Caco-2 (cell line): Measurements from ENCODE around the gene GPRIN3. TPM values are rescaled to one million over a fixed set of nuclear protein-coding genes. Genes with fewer than 3 reads are reported as not detected.

Experiments used
- BruUV-seq: library from RNA; stranded (reverse); fragments of 400-500 nt; replicated peaks from 2 replicates; lab custom pipeline; 2021; lab: Mats Ljungman, UMichigan
- CTCF ChIA-PET: fragments of 300-600 bp; sonication (Branson Sonifier 250); formaldehyde crosslinking; loops from one replicate; lab custom pipeline; 2022; ENCODE audit warnings: antibody characterized with exemption; lab: Charles Lee
- POLR2A ChIA-PET: fragments of 300-600 bp; sonication (Branson Sonifier 250); formaldehyde crosslinking; loops from one replicate; lab custom pipeline; 2022; ENCODE audit warnings: antibody characterized with exemption; lab: Charles Lee
- DNase-seq, 2 experiments: peaks; one replicate each; pipeline versions ENCODE4 v3.0.0 to v3.0.0-alpha.2; 2020 to 2022
- H3K27me3 ChIP-seq: replicated peaks from 2 replicates; pipeline ENCODE4 v1.6.0; 2011; ENCODE audit warnings: low read length; ENCODE audit not compliant: control insufficient read depth, insufficient read depth
- H3K36me3 ChIP-seq: 2 replicates; pipeline ENCODE4 v1.5.1; 2011; ENCODE audit warnings: low read length; ENCODE audit not compliant: control insufficient read depth, insufficient read depth
- H3K4me1 ChIP-seq: fragments of 250-450 bp; sonication (Bioruptor Pico); 2 replicates; pipeline ENCODE4 v1.5.1; 2020; ENCODE audit warnings: mild to moderate bottlenecking
- H3K4me3 ChIP-seq: 2 replicates; pipeline ENCODE4 v1.5.1; 2011; ENCODE audit warnings: low read depth, mild to moderate bottlenecking, control low read depth, low read length
- H3K9me3 ChIP-seq: fragments of 250-450 bp; sonication (Bioruptor Pico); 2 replicates; pipeline ENCODE4 v1.5.1; 2020; ENCODE audit warnings: mild to moderate bottlenecking, moderate library complexity
- H3K27ac Mint-ChIP-seq: one replicate; pipeline ENCODE4 v1.8.0; 2022; ENCODE audit warnings: mixed read lengths; ENCODE audit not compliant: unreplicated experiment
- H3K27me3 Mint-ChIP-seq: one replicate; pipeline ENCODE4 v1.8.0; 2022; ENCODE audit warnings: mixed read lengths; ENCODE audit not compliant: insufficient read depth, unreplicated experiment
- H3K36me3 Mint-ChIP-seq: one replicate; pipeline ENCODE4 v1.8.0; 2022; ENCODE audit warnings: mild to moderate bottlenecking, mixed read lengths; ENCODE audit not compliant: insufficient read depth, unreplicated experiment
- H3K4me1 Mint-ChIP-seq: one replicate; pipeline ENCODE4 v1.8.0; 2022; ENCODE audit warnings: low read depth, mixed read lengths; ENCODE audit not compliant: unreplicated experiment
- H3K4me3 Mint-ChIP-seq: one replicate; pipeline ENCODE4 v1.8.0; 2022; ENCODE audit warnings: mild to moderate bottlenecking, moderate library complexity, mixed read lengths; ENCODE audit not compliant: unreplicated experiment
- H3K9me3 Mint-ChIP-seq: one replicate; pipeline ENCODE4 v1.8.0; 2022; ENCODE audit warnings: mixed read lengths; ENCODE audit not compliant: unreplicated experiment
- intact Hi-C: fragments of 100-400 bp; cut with micrococcal nuclease; formaldehyde crosslinking; loops from one replicate; pipeline ENCODE4 v1.10.0; 2022; ENCODE audit not compliant: unreplicated experiment
- total RNA-seq: library from RNA; stranded (reverse); gene quantifications from 2 replicates; pipeline ENCODE4 v1.2.3, GENCODE V29; 2022
- TF ChIP-seq, protein P1 (sequence below), 2 experiments: fragments of 200-600 bp in 1 of 2; IDR thresholded peaks; 1 replicate in 1 of 2; 2 replicates in 1 of 2; pipeline versions ENCODE4 v1.5.1 to v1.8.0; 2011 to 2022; ENCODE audit warnings: antibody characterized with exemption in 1 of 2, control low read depth in 1 of 2, inconsistent platforms in 1 of 2, low read depth in 1 of 2, low read length in 1 of 2, mild to moderate bottlenecking in 1 of 2, moderate library complexity in 1 of 2; ENCODE audit not compliant: insufficient read depth in 1 of 2, severe bottlenecking in 1 of 2, unreplicated experiment in 1 of 2

Gene GPRIN3
- total RNA-seq, 1 experiment from 2014 or later: 0.02 TPM

- H3K4me3 ChIP-seq: no peak overlapping the region
- H3K27me3 ChIP-seq: no peaks in the 10 kb centered on the region
- Mint-ChIP-seq H3K9me3 (peaks cover 12% of the 10 kb centered on the region), H3K27ac (no peak overlapping the region), H3K36me3 (no peaks in the 10 kb centered on the region), H3K4me1 (no peaks in the 10 kb centered on the region), H3K27me3 (peaks cover 7% of the 10 kb centered on the region), H3K4me3 (no peak overlapping the region)
- DNase-seq: no peak
- BruUV-seq: no TSS peak
- H3K9me3 ChIP-seq: no peaks in the 10 kb centered on the region
- TF ChIP-seq, protein P1, sequence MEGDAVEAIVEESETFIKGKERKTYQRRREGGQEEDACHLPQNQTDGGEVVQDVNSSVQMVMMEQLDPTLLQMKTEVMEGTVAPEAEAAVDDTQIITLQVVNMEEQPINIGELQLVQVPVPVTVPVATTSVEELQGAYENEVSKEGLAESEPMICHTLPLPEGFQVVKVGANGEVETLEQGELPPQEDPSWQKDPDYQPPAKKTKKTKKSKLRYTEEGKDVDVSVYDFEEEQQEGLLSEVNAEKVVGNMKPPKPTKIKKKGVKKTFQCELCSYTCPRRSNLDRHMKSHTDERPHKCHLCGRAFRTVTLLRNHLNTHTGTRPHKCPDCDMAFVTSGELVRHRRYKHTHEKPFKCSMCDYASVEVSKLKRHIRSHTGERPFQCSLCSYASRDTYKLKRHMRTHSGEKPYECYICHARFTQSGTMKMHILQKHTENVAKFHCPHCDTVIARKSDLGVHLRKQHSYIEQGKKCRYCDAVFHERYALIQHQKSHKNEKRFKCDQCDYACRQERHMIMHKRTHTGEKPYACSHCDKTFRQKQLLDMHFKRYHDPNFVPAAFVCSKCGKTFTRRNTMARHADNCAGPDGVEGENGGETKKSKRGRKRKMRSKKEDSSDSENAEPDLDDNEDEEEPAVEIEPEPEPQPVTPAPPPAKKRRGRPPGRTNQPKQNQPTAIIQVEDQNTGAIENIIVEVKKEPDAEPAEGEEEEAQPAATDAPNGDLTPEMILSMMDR (IDR thresholded peaks at IDR 0.05; ENCODE audit: insufficient read depth in 1 of 2, low read depth in 1 of 2, low read length in 1 of 2, severe bottlenecking in 1 of 2, unreplicated experiment in 1 of 2): no peak
- H3K4me1 ChIP-seq: no peaks in the 10 kb centered on the region
- intact Hi-C loops: loop anchor here (10.0 kb wide), 1 partner anchor 181 kb away; no protein-coding TSS in a partner anchor
- ChIA-PET POLR2A (no interaction called here), CTCF (no interaction called here)
- no peaks in the 10 kb centered on the region for H3K36me3 ChIP-seq
These were observed 53.7 kb downstream of the GPRIN3 start for GRCh38 chr4:89253935-89254334.

DNA sequence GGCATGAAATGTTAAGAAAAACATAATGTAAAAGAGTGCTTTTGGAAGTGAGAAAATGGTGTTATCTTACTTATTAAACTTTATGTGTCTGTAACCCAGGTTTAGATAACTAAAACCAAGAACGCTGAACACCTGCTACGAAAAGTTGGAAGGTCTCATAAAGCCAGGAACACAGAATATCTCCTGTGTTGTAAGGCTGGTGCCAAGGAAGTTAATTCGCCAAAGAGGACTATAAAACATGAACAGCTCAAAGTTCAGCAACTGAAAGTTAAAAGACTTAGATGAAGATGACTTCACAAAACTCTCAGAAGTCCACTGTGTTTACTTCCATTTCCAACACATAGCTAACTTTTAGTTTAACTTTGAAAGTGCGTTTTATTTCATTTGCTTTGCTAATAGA lies 54.3 kb downstream of the GPRIN3 start:
- Histone ChIP-seq H3K4me3 (no peak overlapping the region), H3K4me1 (no peaks in the 10 kb centered on the region), H3K27me3 (no peaks in the 10 kb centered on the region), H3K9me3 (no peaks in the 10 kb centered on the region), H3K36me3 (no peaks in the 10 kb centered on the region)
- BruUV-seq: no TSS peak
- Mint-ChIP-seq H3K4me1 (no peaks in the 10 kb centered on the region), H3K27me3 (peaks cover 7% of the 10 kb centered on the region), H3K9me3 (peaks cover 12% of the 10 kb centered on the region), H3K4me3 (no peak overlapping the region), H3K36me3 (no peaks in the 10 kb centered on the region), H3K27ac (no peak overlapping the region)
- CTCF ChIA-PET: no interaction called here
- no peak for DNase-seq
- intact Hi-C loops: loop anchor here (10.0 kb wide), 1 partner anchor 181 kb away; no protein-coding TSS in a partner anchor
- POLR2A ChIA-PET: no interaction called here
- TF ChIP-seq, protein P1 (IDR thresholded peaks at IDR 0.05; ENCODE audit: insufficient read depth in 1 of 2, low read depth in 1 of 2, low read length in 1 of 2, severe bottlenecking in 1 of 2, unreplicated experiment in 1 of 2): no peak

GRCh38 chr4:89251396-89251795 lies 56.2 kb downstream of the GPRIN3 start:
- DNase-seq: no peak
- Histone ChIP-seq H3K4me1 (no peaks in the 10 kb centered on the region), H3K36me3 (no peaks in the 10 kb centered on the region), H3K27me3 (no peaks in the 10 kb centered on the region), H3K4me3 (no peak overlapping the region), H3K9me3 (no peaks in the 10 kb centered on the region)
- ChIA-PET CTCF (no interaction called here), POLR2A (no interaction called here)
- intact Hi-C loops: loop anchor here (10.0 kb wide), 1 partner anchor 183 kb away; no protein-coding TSS in a partner anchor
- H3K4me3 Mint-ChIP-seq: no peak overlapping the region
- H3K27ac Mint-ChIP-seq: no peak overlapping the region
- BruUV-seq: no TSS peak
- TF ChIP-seq, protein P1 (IDR thresholded peaks at IDR 0.05; ENCODE audit: insufficient read depth in 1 of 2, low read depth in 1 of 2, low read length in 1 of 2, severe bottlenecking in 1 of 2, unreplicated experiment in 1 of 2): no peak
- H3K4me1 Mint-ChIP-seq: no peaks in the 10 kb centered on the region
- H3K36me3 Mint-ChIP-seq: no peaks in the 10 kb centered on the region
- peaks cover 12% of the 10 kb centered on the region for H3K9me3 Mint-ChIP-seq
- H3K27me3 Mint-ChIP-seq: peaks cover 7% of the 10 kb centered on the region
